Measurements from ENCODE around the gene PPM1G.
"Not testable (repeated sequence)": the region's sequence is repeated elsewhere in the genome, so short reads cannot be mapped to it uniquely, and the experiment has no call there.

The PPM1G gene

GRCh38 chr2:27354597-27354927 is 54.8 kb downstream of the PPM1G start:
- Histone ChIP-seq H3K27me3 (no peaks in the 10 kb centered on the region), H3K36me3 (peaks cover 3% of the 10 kb centered on the region; the same call in 1 of the 2 replicates), H3K9me3 (no peaks in the 10 kb centered on the region), H3K4me3 (ENCODE audit: low read depth, low read length) (no peak overlapping the region), H3K4me1 (no peaks in the 10 kb centered on the region)
- no peak for TF ChIP-seq CTCF (IDR thresholded peaks at IDR 0.05; ENCODE audit: low read depth, low read length)
- DNase-seq, result no peak

GRCh38 chr2:27353762-27354596 is 55.4 kb downstream of the PPM1G start:
- H3K9me3 ChIP-seq, result no peaks in the 10 kb centered on the region
- no peak for DNase-seq
- no peak overlapping the region for H3K4me3 ChIP-seq (ENCODE audit: low read depth, low read length)
- no peaks in the 10 kb centered on the region for H3K27me3 ChIP-seq
- H3K36me3 ChIP-seq, result peaks cover 3% of the 10 kb centered on the region; the same call in 1 of the 2 replicates
- no peak for TF ChIP-seq CTCF (IDR thresholded peaks at IDR 0.05; ENCODE audit: low read depth, low read length)
- no peaks in the 10 kb centered on the region for H3K4me1 ChIP-seq

- H3K9me3 ChIP-seq; H3K4me3 ChIP-seq (ENCODE audit: low read depth, low read length); H3K4me1 ChIP-seq; H3K36me3 ChIP-seq; DNase-seq; H3K27me3 ChIP-seq: not testable (repeated sequence)
These were observed 56.0 kb downstream of the PPM1G start for GRCh38 chr2:27353386-27353761.

GRCh38 chr2:27351802-27352598 is 57.4 kb downstream of the PPM1G start:
- H3K4me3 ChIP-seq (ENCODE audit: low read depth, low read length), result no peak overlapping the region
- H3K27me3 ChIP-seq, result no peaks in the 10 kb centered on the region
- no peaks in the 10 kb centered on the region for H3K9me3 ChIP-seq
- DNase-seq, result no peak
- no peaks in the 10 kb centered on the region for H3K4me1 ChIP-seq
- peaks cover 5% of the 10 kb centered on the region for H3K36me3 ChIP-seq
- no peak for TF ChIP-seq CTCF (IDR thresholded peaks at IDR 0.05; ENCODE audit: low read depth, low read length)

- TF ChIP-seq CTCF (IDR thresholded peaks at IDR 0.05; ENCODE audit: low read depth, low read length), result no peak
- Histone ChIP-seq H3K4me1 (no peaks in the 10 kb centered on the region), H3K9me3 (no peaks in the 10 kb centered on the region), H3K4me3 (ENCODE audit: low read depth, low read length) (no peak overlapping the region), H3K36me3 (peaks cover 5% of the 10 kb centered on the region), H3K27me3 (no peaks in the 10 kb centered on the region)
- no peak for DNase-seq
These were observed 59.2 kb downstream of the PPM1G start for GRCh38 chr2:27350106-27350693.

GRCh38 chr2:27347641-27348040 is 61.8 kb downstream of the PPM1G start:
- H3K4me3 ChIP-seq (ENCODE audit: low read depth, low read length), result no peak overlapping the region
- TF ChIP-seq CTCF (IDR thresholded peaks at IDR 0.05; ENCODE audit: low read depth, low read length), result no peak
- H3K36me3 ChIP-seq, result peaks cover 22% of the 10 kb centered on the region
- no peak for DNase-seq
- H3K4me1 ChIP-seq, result no peaks in the 10 kb centered on the region
- no peaks in the 10 kb centered on the region for H3K9me3 ChIP-seq
- no peaks in the 10 kb centered on the region for H3K27me3 ChIP-seq

All from BE2C (cell line).